MCF 10A (cell line): ENCODE data around the gene HPSE2. TPM values are rescaled to one million over a fixed set of nuclear protein-coding genes. Genes with fewer than 3 reads are reported as not detected.

Experiments used
- BruUV-seq: library from RNA; stranded (reverse); fragments of 400-500 nt; replicated peaks from 2 replicates; lab custom pipeline; 2021; lab: Mats Ljungman, UMichigan
- CTCF ChIA-PET: fragments of 300-600 bp; sonication (Branson Sonifier 250); formaldehyde crosslinking; extraction: SDS; loops from one replicate; lab custom pipeline; 2021; ENCODE audit warnings: antibody characterized with exemption, inconsistent platforms; lab: Yijun Ruan, JAX
- POLR2A ChIA-PET: fragments of 300-600, 350-650 bp; sonication (Branson Sonifier 250); formaldehyde crosslinking; extraction: SDS; loops from one replicate; lab custom pipeline; 2020; ENCODE audit warnings: antibody characterized with exemption, inconsistent platforms; lab: Yijun Ruan, JAX
- DNase-seq: peaks from one replicate; pipeline ENCODE4 v3.0.0-alpha.2; 2018; ENCODE audit not compliant: unreplicated experiment
- H3K27ac Mint-ChIP-seq: one replicate; pipeline ENCODE4 v1.8.0; 2022; ENCODE audit warnings: mild to moderate bottlenecking, low read depth, mixed read lengths; ENCODE audit not compliant: unreplicated experiment
- H3K27me3 Mint-ChIP-seq: one replicate; pipeline ENCODE4 v1.8.0; 2022; ENCODE audit warnings: mixed read lengths; ENCODE audit not compliant: insufficient read depth, unreplicated experiment
- H3K36me3 Mint-ChIP-seq: one replicate; pipeline ENCODE4 v1.8.0; 2022; ENCODE audit warnings: mild to moderate bottlenecking, moderate library complexity, mixed read lengths; ENCODE audit not compliant: insufficient read depth, unreplicated experiment
- H3K4me1 Mint-ChIP-seq: one replicate; pipeline ENCODE4 v1.8.0; 2022; ENCODE audit warnings: mixed read lengths; ENCODE audit not compliant: insufficient read depth, unreplicated experiment
- H3K4me3 Mint-ChIP-seq: one replicate; pipeline ENCODE4 v1.8.0; 2022; ENCODE audit warnings: mild to moderate bottlenecking, moderate library complexity, mixed read lengths; ENCODE audit not compliant: unreplicated experiment
- H3K9me3 Mint-ChIP-seq: one replicate; pipeline ENCODE4 v1.8.0; 2022; ENCODE audit warnings: mixed read lengths; ENCODE audit not compliant: unreplicated experiment
- intact Hi-C: fragments of 100-400 bp; cut with micrococcal nuclease; formaldehyde crosslinking; loops from 2 replicates; pipeline ENCODE4 v1.14.1; 2022
- total RNA-seq: library from RNA; stranded (reverse); gene quantifications from 2 replicates; pipeline ENCODE4 v1.2.3, GENCODE V29; 2022
- TF ChIP-seq, protein P1 (sequence below): fragments of 200-600 bp; IDR thresholded peaks from one replicate; pipeline ENCODE4 v1.8.0; 2022; ENCODE audit warnings: antibody characterized with exemption, mild to moderate bottlenecking; ENCODE audit not compliant: unreplicated experiment

HPSE2 gene
- total RNA-seq, 1 experiment from 2014 or later: not detected

DNA sequence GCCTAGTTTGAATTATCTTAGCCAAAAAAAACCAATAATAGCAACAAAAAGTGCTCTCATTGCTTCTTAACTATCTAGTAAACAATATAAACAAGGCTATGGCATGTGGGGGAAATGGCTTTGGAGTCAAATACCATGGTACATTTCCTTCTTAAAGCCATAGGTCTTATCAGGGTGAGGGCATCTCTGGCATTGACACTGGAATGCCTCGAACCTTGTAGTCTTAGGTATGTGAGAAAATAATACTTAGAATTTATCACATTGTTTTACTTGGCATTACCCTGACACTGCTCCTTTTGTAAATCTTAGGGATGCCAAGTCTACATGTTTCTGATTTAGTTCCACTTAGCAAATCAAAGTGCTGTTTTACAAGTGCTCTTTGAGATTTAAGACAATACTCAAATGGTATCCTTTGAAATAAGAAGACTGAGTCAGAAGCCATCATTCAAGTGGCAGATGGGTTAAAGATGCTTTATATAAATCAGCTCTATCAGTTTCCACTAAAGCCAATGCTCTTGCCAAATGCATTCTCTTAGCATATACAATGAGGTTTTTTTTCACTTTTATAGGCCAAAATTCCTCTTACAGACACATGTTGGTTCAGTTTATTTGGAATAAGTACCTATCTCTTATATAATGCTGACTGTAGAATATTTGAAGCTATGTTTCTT, 155.2 kb downstream of the HPSE2 start:
- intact Hi-C loops: no loop called here
- Mint-ChIP-seq H3K27me3 (peaks cover 18% of the 10 kb centered on the region), H3K36me3 (no peaks in the 10 kb centered on the region), H3K27ac (no peak overlapping the region), H3K4me1 (no peaks in the 10 kb centered on the region), H3K9me3 (no peaks in the 10 kb centered on the region), H3K4me3 (no peak overlapping the region)
- BruUV-seq: no TSS peak
- DNase-seq: no peak
- POLR2A ChIA-PET: no interaction called here
- TF ChIP-seq, protein P1, sequence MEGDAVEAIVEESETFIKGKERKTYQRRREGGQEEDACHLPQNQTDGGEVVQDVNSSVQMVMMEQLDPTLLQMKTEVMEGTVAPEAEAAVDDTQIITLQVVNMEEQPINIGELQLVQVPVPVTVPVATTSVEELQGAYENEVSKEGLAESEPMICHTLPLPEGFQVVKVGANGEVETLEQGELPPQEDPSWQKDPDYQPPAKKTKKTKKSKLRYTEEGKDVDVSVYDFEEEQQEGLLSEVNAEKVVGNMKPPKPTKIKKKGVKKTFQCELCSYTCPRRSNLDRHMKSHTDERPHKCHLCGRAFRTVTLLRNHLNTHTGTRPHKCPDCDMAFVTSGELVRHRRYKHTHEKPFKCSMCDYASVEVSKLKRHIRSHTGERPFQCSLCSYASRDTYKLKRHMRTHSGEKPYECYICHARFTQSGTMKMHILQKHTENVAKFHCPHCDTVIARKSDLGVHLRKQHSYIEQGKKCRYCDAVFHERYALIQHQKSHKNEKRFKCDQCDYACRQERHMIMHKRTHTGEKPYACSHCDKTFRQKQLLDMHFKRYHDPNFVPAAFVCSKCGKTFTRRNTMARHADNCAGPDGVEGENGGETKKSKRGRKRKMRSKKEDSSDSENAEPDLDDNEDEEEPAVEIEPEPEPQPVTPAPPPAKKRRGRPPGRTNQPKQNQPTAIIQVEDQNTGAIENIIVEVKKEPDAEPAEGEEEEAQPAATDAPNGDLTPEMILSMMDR: no peak
- CTCF ChIA-PET: interaction anchor here (0.6 kb wide), 1 partner anchor 1029 kb away, joined by 3 read pairs; no protein-coding TSS in a partner anchor

DNA sequence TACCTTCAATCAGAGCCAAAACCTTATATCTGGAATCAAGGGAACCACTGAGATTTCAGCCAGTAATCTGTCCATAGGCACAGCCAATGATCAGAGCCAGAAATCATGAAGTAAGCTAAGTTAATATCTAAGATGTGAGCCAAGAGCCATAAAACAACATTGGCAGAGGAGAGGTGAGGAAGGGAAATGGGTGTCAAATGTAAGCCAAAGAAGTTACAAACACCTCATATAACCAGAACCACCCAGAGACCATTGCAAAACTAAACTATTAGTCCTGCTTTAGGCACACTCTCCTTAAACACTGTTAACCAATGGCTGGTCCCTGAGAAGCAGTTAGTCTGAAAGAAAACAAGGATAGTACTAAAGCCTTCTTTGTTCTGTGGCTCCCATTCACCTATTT, 173.1 kb downstream of the HPSE2 start:
- TF ChIP-seq, protein P1: no peak
- H3K27ac Mint-ChIP-seq: no peak overlapping the region
- H3K9me3 Mint-ChIP-seq: no peaks in the 10 kb centered on the region
- H3K36me3 Mint-ChIP-seq: no peaks in the 10 kb centered on the region
- H3K27me3 Mint-ChIP-seq: peaks cover 53% of the 10 kb centered on the region
- ChIA-PET CTCF (no interaction called here), POLR2A (no interaction called here)
- H3K4me1 Mint-ChIP-seq: no peaks in the 10 kb centered on the region
- DNase-seq: no peak
- intact Hi-C loops: no loop called here
- no TSS peak for BruUV-seq
- H3K4me3 Mint-ChIP-seq: no peak overlapping the region

DNA sequence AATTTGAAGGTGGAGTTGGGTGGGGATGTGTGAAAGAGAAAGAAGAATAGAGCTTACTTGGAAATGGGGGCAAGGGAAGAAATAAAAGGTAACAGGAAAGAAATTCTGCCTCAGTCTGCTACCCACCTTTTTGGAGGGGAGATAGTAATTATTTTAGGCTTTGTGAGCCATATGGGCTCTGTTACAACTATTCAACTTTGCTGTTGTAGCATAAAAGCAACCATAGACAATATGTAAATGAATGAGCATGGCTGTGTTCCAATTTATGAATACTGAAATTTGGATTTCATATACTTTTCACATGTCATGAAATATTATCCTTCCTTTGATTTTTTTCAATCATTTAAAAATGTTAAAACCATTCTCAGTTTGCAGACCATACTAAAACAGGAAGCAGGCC, 176.9 kb downstream of the HPSE2 start:
- DNase-seq: no peak
- Mint-ChIP-seq H3K27me3 (peaks cover 49% of the 10 kb centered on the region), H3K27ac (no peak overlapping the region), H3K36me3 (no peaks in the 10 kb centered on the region), H3K4me3 (no peak overlapping the region), H3K9me3 (no peaks in the 10 kb centered on the region), H3K4me1 (no peaks in the 10 kb centered on the region)
- CTCF ChIA-PET: interaction anchor here (0.6 to 1.8 kb wide), 3 partner anchors 15 to 285 kb away, joined by 3 to 6 read pairs (median 3); no protein-coding TSS in a partner anchor
- intact Hi-C loops: no loop called here
- no TSS peak for BruUV-seq
- POLR2A ChIA-PET: no interaction called here
- TF ChIP-seq, protein P1: no peak

DNA sequence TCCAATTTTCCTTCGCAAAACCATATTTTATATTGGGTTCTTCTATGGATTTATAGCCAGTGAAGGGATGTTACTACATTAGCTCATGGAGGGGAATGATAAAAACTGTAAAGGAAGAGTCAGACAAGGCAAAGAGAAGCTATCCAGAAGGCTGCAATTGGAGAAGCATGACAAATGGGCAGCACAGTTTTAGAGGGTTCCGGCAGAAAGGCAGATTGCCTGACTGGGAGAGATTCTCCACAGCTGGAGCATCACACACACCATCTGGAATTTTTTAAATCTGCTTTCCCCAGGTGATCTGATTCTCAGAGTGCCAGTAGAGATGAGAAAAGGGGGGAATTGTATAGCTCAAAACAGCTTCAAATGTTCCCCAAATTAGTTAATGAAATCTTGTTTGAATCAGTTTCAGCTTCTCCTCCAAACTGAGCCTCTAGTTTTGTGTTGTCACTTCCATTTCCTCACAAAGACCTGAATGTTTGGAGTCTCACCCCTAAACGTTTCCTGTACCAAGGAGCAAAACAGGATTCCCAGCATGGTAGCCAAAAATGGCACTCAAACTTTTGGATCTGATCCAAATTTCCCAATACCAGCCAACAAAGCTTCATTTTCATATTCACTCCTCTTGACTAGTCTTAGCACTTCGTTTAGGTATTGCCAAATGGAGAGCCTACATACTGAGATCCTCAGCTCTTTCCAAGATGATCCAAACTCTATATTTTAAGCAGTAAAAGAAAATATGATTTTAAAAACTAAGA, 177.5 kb downstream of the HPSE2 start:
- no peaks in the 10 kb centered on the region for H3K4me1 Mint-ChIP-seq
- H3K27ac Mint-ChIP-seq: no peak overlapping the region
- no TSS peak for BruUV-seq
- no peaks in the 10 kb centered on the region for H3K36me3 Mint-ChIP-seq
- POLR2A ChIA-PET: no interaction called here
- H3K27me3 Mint-ChIP-seq: peaks cover 43% of the 10 kb centered on the region
- CTCF ChIA-PET: interaction anchor here (0.6 to 1.8 kb wide), 5 partner anchors 15 to 505 kb away, joined by 3 to 6 read pairs (median 3); no protein-coding TSS in a partner anchor
- H3K9me3 Mint-ChIP-seq: no peaks in the 10 kb centered on the region
- TF ChIP-seq, protein P1: no peak
- H3K4me3 Mint-ChIP-seq: no peak overlapping the region
- intact Hi-C loops: no loop called here
- DNase-seq: peak; percentile 8
